ENCODE results near the gene KIF26A.
"Not testable (repeated sequence)": the region's sequence is repeated elsewhere in the genome, so short reads cannot be mapped to it uniquely, and the experiment has no call there.

KIF26A gene

GRCh38 chr14:104209071-104209470, 70.7 kb downstream of the KIF26A start:
- not testable (repeated sequence) for H3K9me3 Mint-ChIP-seq (ENCODE audit: low read depth); H3K36me3 Mint-ChIP-seq; H3K27me3 Mint-ChIP-seq; H3K27ac Mint-ChIP-seq; H3K4me1 Mint-ChIP-seq (ENCODE audit: low read depth); H3K4me3 Mint-ChIP-seq

GRCh38 chr14:104209985-104210816, 71.8 kb downstream of the KIF26A start:
- no peak overlapping the region for H3K4me3 Mint-ChIP-seq
- no peaks in the 10 kb centered on the region for H3K36me3 Mint-ChIP-seq
- H3K9me3 Mint-ChIP-seq (ENCODE audit: low read depth) = no peaks in the 10 kb centered on the region
- H3K4me1 Mint-ChIP-seq (ENCODE audit: low read depth) = no peaks in the 10 kb centered on the region
- H3K27ac Mint-ChIP-seq = no peak overlapping the region
- peaks cover 2% of the 10 kb centered on the region for H3K27me3 Mint-ChIP-seq

GRCh38 chr14:104210817-104211195, 72.4 kb downstream of the KIF26A start:
- Mint-ChIP-seq H3K4me3 (no peak overlapping the region), H3K4me1 (ENCODE audit: low read depth) (no peaks in the 10 kb centered on the region), H3K27ac (no peak overlapping the region), H3K9me3 (ENCODE audit: low read depth) (no peaks in the 10 kb centered on the region), H3K27me3 (peaks cover 2% of the 10 kb centered on the region), H3K36me3 (no peaks in the 10 kb centered on the region)

- no peak overlapping the region for H3K4me3 Mint-ChIP-seq
- H3K27ac Mint-ChIP-seq = no peak overlapping the region
- H3K27me3 Mint-ChIP-seq = peaks cover 2% of the 10 kb centered on the region
- H3K36me3 Mint-ChIP-seq = no peaks in the 10 kb centered on the region
- H3K4me1 Mint-ChIP-seq (ENCODE audit: low read depth) = no peaks in the 10 kb centered on the region
- no peaks in the 10 kb centered on the region for H3K9me3 Mint-ChIP-seq (ENCODE audit: low read depth)
Observed at GRCh38 chr14:104211215-104211614, 72.8 kb downstream of the KIF26A start.

GRCh38 chr14:104211741-104212140, 73.4 kb downstream of the KIF26A start:
- H3K36me3 Mint-ChIP-seq = no peaks in the 10 kb centered on the region
- H3K27me3 Mint-ChIP-seq = peaks cover 2% of the 10 kb centered on the region
- H3K9me3 Mint-ChIP-seq (ENCODE audit: low read depth) = no peaks in the 10 kb centered on the region
- H3K4me3 Mint-ChIP-seq = no peak overlapping the region
- H3K4me1 Mint-ChIP-seq (ENCODE audit: low read depth) = no peaks in the 10 kb centered on the region
- no peak overlapping the region for H3K27ac Mint-ChIP-seq

- Mint-ChIP-seq H3K27ac (no peak overlapping the region), H3K9me3 (ENCODE audit: low read depth) (no peaks in the 10 kb centered on the region), H3K36me3 (no peaks in the 10 kb centered on the region), H3K4me3 (no peak overlapping the region), H3K27me3 (peaks cover 2% of the 10 kb centered on the region), H3K4me1 (ENCODE audit: low read depth) (no peaks in the 10 kb centered on the region)
Observed at GRCh38 chr14:104212206-104213095, 74.1 kb downstream of the KIF26A start.

GRCh38 chr14:104213301-104214034, 75.1 kb downstream of the KIF26A start:
- Mint-ChIP-seq H3K4me1 (ENCODE audit: low read depth) (no peaks in the 10 kb centered on the region), H3K27me3 (peaks cover 2% of the 10 kb centered on the region), H3K36me3 (no peaks in the 10 kb centered on the region), H3K4me3 (no peak overlapping the region), H3K27ac (no peak overlapping the region), H3K9me3 (ENCODE audit: low read depth) (no peaks in the 10 kb centered on the region)

- H3K27me3 Mint-ChIP-seq = peaks cover 2% of the 10 kb centered on the region
- no peak overlapping the region for H3K4me3 Mint-ChIP-seq
- no peaks in the 10 kb centered on the region for H3K36me3 Mint-ChIP-seq
- H3K27ac Mint-ChIP-seq = no peak overlapping the region
- no peaks in the 10 kb centered on the region for H3K9me3 Mint-ChIP-seq (ENCODE audit: low read depth)
- H3K4me1 Mint-ChIP-seq (ENCODE audit: low read depth) = no peaks in the 10 kb centered on the region
Observed at GRCh38 chr14:104214431-104215218, 76.2 kb downstream of the KIF26A start.

- Mint-ChIP-seq H3K4me1 (ENCODE audit: low read depth) (no peaks in the 10 kb centered on the region), H3K27me3 (peaks cover 2% of the 10 kb centered on the region), H3K9me3 (ENCODE audit: low read depth) (no peaks in the 10 kb centered on the region), H3K27ac (no peak overlapping the region), H3K4me3 (no peak overlapping the region), H3K36me3 (no peaks in the 10 kb centered on the region)
Observed at GRCh38 chr14:104215706-104216334, 77.4 kb downstream of the KIF26A start.

- peaks cover 2% of the 10 kb centered on the region for H3K27me3 Mint-ChIP-seq
- no peak overlapping the region for H3K4me3 Mint-ChIP-seq
- H3K4me1 Mint-ChIP-seq (ENCODE audit: low read depth) = no peaks in the 10 kb centered on the region
- no peaks in the 10 kb centered on the region for H3K9me3 Mint-ChIP-seq (ENCODE audit: low read depth)
- H3K36me3 Mint-ChIP-seq = no peaks in the 10 kb centered on the region
- H3K27ac Mint-ChIP-seq = no peak overlapping the region
Observed at GRCh38 chr14:104216457-104216856, 78.1 kb downstream of the KIF26A start.

GRCh38 chr14:104217486-104218360, 79.3 kb downstream of the KIF26A start:
- Mint-ChIP-seq H3K9me3 (ENCODE audit: low read depth) (no peaks in the 10 kb centered on the region), H3K36me3 (no peaks in the 10 kb centered on the region), H3K27me3 (peaks cover 2% of the 10 kb centered on the region), H3K4me1 (ENCODE audit: low read depth) (no peaks in the 10 kb centered on the region), H3K27ac (no peak overlapping the region), H3K4me3 (no peak overlapping the region)

- Mint-ChIP-seq H3K27ac (no peak overlapping the region), H3K36me3 (no peaks in the 10 kb centered on the region), H3K27me3 (peaks cover 2% of the 10 kb centered on the region), H3K4me1 (ENCODE audit: low read depth) (no peaks in the 10 kb centered on the region), H3K4me3 (no peak overlapping the region), H3K9me3 (ENCODE audit: low read depth) (no peaks in the 10 kb centered on the region)
Observed at GRCh38 chr14:104218361-104219180, 80.2 kb downstream of the KIF26A start.

Data from activated naive CD8-positive, alpha-beta T cell (primary cell).